Measurements from ENCODE around the gene DES.

GRCh38 chr2:219392754-219393153, 25.4 kb upstream of the DES start:
- TF ChIP-seq CTCF (IDR thresholded peaks at IDR 0.05) (no peak), POLR2A (IDR thresholded peaks at IDR 0.05) (no peak)

Measured in Peyer's patch (tissue), 4 donors.